RWPE2 (cell line): Measurements from ENCODE around the gene MRPS23.

Experiments
- ATAC-seq: fragments of 200-7000 bp; cut with Tn5 transposase; 3 replicates; pipeline ENCODE4 v1.9.1; 2021; ENCODE audit warnings: low read depth
- DNase-seq: peaks from one replicate; pipeline ENCODE4 v3.0.0-alpha.2; 2020; ENCODE audit warnings: low spot score
- H3K27ac ChIP-seq: fragments of 450-650 bp; 2 replicates; pipeline ENCODE4 v1.5.1; 2017; ENCODE audit warnings: mild to moderate bottlenecking; ENCODE audit not compliant: poor library complexity, severe bottlenecking
- H3K27me3 ChIP-seq: fragments of 250-450 bp; sonication (Bioruptor Pico); 2 replicates; pipeline ENCODE4 v1.5.1; 2021; ENCODE audit warnings: mild to moderate bottlenecking, moderate library complexity; ENCODE audit not compliant: insufficient read depth, poor library complexity, severe bottlenecking
- H3K36me3 ChIP-seq: fragments of 250-450 bp; sonication (Bioruptor Pico); 2 replicates; pipeline ENCODE4 v1.5.1; 2020; ENCODE audit warnings: low read depth, mild to moderate bottlenecking, moderate library complexity
- H3K4me1 ChIP-seq: fragments of 250-450 bp; sonication (Bioruptor Pico); 2 replicates; pipeline ENCODE4 v1.5.1; 2021; ENCODE audit warnings: mild to moderate bottlenecking, moderate library complexity; ENCODE audit not compliant: insufficient read depth, poor library complexity, severe bottlenecking
- H3K4me3 ChIP-seq: fragments of 250-450 bp; sonication (Bioruptor Pico); 2 replicates; pipeline ENCODE4 v1.5.1; 2021; ENCODE audit warnings: mild to moderate bottlenecking, moderate library complexity; ENCODE audit not compliant: severe bottlenecking
- H3K9me3 ChIP-seq: fragments of 250-450 bp; sonication (Bioruptor Pico); 2 replicates; pipeline ENCODE4 v1.5.1; 2021; ENCODE audit warnings: mild to moderate bottlenecking, moderate library complexity; ENCODE audit not compliant: severe bottlenecking
- TF ChIP-seq, protein P1 (sequence below): fragments of 450-650 bp; IDR thresholded peaks from one replicate; pipeline ENCODE4 v1.5.1; 2017; ENCODE audit warnings: mild to moderate bottlenecking, moderate library complexity; ENCODE audit not compliant: poor library complexity, severe bottlenecking

MRPS23 gene

DNA sequence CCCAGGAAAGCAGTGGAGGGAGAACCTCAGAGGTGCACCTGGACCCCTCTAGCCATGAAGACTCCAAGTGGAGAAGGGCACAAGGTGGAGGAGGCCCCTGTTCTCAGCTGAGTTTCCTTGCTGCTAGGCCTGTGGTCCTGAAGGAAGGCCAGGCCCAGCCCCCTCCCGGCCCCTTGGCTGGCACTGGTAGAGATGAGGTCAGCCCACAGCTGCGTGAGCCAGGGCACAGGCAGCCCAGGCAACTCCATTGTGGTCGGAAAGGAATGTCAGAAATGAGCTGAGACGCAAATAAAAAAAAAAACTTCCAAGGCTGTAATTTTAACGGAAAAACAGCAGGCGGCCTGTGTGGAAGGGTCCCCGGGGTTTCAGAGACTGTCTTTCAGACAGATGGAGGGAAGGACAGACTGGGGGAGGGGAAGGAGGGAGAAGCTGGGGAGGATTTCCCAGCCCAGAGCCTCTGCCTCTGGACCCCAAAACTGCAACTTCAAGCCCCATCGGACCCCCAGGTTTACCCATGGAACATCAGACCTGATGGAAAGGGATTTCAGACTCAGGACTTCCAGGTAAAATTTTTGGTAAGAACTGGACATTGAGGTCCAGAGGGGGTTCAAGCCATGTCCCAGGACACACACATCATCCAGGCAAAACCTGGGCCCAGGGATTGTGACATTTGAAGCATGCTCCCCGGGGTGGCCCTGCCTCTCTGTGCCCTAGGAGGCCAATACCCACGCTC, 25.6 kb upstream of the MRPS23 start:
- Histone ChIP-seq H3K4me3 (no peak overlapping the region), H3K36me3 (peaks cover 15% of the 10 kb centered on the region), H3K27ac (peak overlapping the region; percentile 98), H3K4me1 (peaks cover 63% of the 10 kb centered on the region), H3K27me3 (no peaks in the 10 kb centered on the region), H3K9me3 (no peaks in the 10 kb centered on the region)
- TF ChIP-seq, protein P1, sequence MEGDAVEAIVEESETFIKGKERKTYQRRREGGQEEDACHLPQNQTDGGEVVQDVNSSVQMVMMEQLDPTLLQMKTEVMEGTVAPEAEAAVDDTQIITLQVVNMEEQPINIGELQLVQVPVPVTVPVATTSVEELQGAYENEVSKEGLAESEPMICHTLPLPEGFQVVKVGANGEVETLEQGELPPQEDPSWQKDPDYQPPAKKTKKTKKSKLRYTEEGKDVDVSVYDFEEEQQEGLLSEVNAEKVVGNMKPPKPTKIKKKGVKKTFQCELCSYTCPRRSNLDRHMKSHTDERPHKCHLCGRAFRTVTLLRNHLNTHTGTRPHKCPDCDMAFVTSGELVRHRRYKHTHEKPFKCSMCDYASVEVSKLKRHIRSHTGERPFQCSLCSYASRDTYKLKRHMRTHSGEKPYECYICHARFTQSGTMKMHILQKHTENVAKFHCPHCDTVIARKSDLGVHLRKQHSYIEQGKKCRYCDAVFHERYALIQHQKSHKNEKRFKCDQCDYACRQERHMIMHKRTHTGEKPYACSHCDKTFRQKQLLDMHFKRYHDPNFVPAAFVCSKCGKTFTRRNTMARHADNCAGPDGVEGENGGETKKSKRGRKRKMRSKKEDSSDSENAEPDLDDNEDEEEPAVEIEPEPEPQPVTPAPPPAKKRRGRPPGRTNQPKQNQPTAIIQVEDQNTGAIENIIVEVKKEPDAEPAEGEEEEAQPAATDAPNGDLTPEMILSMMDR: peak; percentile 77
- ATAC-seq (peak; percentile 87), DNase-seq (peak; percentile 96)

- Histone ChIP-seq H3K4me1 (peaks cover 62% of the 10 kb centered on the region), H3K36me3 (peaks cover 15% of the 10 kb centered on the region), H3K9me3 (no peaks in the 10 kb centered on the region), H3K4me3 (no peak overlapping the region), H3K27ac (peak overlapping the region; percentile 98), H3K27me3 (no peaks in the 10 kb centered on the region)
- peak; percentile 80 for DNase-seq
- TF ChIP-seq, protein P1: no peak
- no peak for ATAC-seq
These were observed 24.8 kb upstream of the MRPS23 start for GRCh38 chr17:57874434-57875289.

DNA sequence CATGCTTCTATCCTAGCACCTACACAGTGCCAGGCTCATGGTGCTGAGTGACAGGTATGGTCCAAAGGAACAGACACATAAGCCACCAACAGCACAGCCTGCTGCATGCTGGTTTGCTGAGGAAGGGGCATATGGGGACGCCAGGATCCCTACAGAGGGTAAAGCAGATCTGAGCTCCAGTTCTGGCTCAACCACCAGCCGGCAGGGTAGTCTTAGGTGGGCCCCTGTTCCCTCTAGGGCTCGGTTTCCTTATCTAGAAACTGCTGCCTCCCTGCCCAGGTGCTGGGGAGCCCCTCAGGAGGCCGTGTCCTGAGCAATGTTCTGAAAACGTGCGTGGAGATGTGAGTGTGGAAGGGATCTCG, 24.2 kb upstream of the MRPS23 start:
- H3K9me3 ChIP-seq: no peaks in the 10 kb centered on the region
- H3K27ac ChIP-seq: peak overlapping the region; percentile 98
- TF ChIP-seq, protein P1: no peak
- no peaks in the 10 kb centered on the region for H3K27me3 ChIP-seq
- DNase-seq: no peak
- no peak overlapping the region for H3K4me3 ChIP-seq
- peaks cover 21% of the 10 kb centered on the region for H3K36me3 ChIP-seq
- no peak for ATAC-seq
- H3K4me1 ChIP-seq: peaks cover 62% of the 10 kb centered on the region

DNA sequence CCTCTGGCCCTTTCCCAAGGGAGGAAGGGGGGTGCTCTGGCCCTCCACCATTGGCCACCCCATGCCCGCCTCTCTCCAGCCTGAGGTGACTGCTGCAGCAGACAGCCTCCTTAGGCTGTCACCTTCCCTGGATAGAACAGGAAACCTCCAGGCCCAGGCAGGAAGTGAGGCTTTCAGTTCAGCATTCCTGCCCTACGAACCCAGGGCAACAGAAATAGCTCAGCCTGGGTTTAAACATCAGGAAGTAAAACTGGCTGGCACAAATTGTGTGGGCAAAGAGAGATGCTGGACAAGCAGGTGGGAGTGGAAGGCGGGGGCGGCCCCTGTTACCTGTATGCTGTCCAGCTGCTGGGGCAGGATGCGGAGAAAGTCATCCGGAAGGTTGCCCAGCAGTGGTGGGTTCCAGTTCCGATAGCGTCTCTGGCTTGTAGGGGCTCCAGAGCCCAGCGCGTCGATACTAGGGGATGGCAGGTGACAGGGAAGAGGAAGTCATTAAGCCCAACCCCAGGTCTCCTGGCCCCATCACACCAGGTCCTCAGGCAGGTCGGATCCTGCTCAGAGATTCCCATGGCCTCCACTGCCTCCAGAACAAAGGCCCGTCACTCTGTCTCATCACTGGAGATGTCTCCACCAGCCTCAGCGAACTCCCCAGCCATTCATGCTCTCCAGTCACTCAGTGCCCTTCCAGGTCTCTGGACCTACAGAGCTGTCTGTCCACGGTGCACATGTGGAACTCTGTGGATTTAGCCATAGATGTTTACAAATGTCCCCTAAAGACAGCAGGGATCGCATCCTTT, 23.6 kb upstream of the MRPS23 start:
- TF ChIP-seq, protein P1: no peak
- Histone ChIP-seq H3K27me3 (no peaks in the 10 kb centered on the region), H3K36me3 (peaks cover 25% of the 10 kb centered on the region), H3K4me3 (no peak overlapping the region), H3K4me1 (peaks cover 62% of the 10 kb centered on the region), H3K27ac (peak overlapping the region; percentile 98), H3K9me3 (no peaks in the 10 kb centered on the region)
- no peak for ATAC-seq
- DNase-seq: no peak
